Astrocyte (in vitro differentiated cells and primary cell): Measurements from ENCODE around the gene COX7A2. TPM values are rescaled to one million over a fixed set of nuclear protein-coding genes. Genes with fewer than 3 reads are reported as not detected.

Source experiments
- DNase-seq: peaks from one replicate; pipeline ENCODE4 v3.0.0-alpha.2; 2010; ENCODE audit warnings: low read depth
- FAIRE-seq: peaks from 2 replicates; lab custom pipeline; 2011; peaks lifted over from hg19 to GRCh38; lab: Jason Lieb, UNC
- H2AFZ ChIP-seq: 2 replicates; pipeline ENCODE4 v1.6.0; 2012; ENCODE audit warnings: low read depth, low read length, inconsistent platforms
- H3K27ac ChIP-seq: 2 replicates; pipeline ENCODE4 v1.5.1; 2011; ENCODE audit warnings: low read depth, low read length, inconsistent platforms
- H3K27me3 ChIP-seq: 2 replicates; pipeline ENCODE4 v1.6.0; 2011; ENCODE audit warnings: low read length, inconsistent platforms; ENCODE audit not compliant: insufficient read depth
- H3K36me3 ChIP-seq: 2 replicates; pipeline ENCODE4 v1.5.1; 2011; ENCODE audit warnings: low read length, inconsistent platforms; ENCODE audit not compliant: insufficient read depth
- H3K4me1 ChIP-seq: 2 replicates; pipeline ENCODE4 v1.5.1; 2011; ENCODE audit warnings: low read length, inconsistent platforms; ENCODE audit not compliant: insufficient read depth
- H3K4me2 ChIP-seq: 2 replicates; pipeline ENCODE4 v1.6.0; 2012; ENCODE audit warnings: low read length, inconsistent platforms
- H3K4me3 ChIP-seq: 2 replicates; pipeline ENCODE4 v1.5.1; 2011; ENCODE audit warnings: low read depth, mild to moderate bottlenecking, low read length, inconsistent platforms; ENCODE audit not compliant: insufficient read depth
- H3K79me2 ChIP-seq: 2 replicates; pipeline ENCODE4 v1.6.0; 2012; ENCODE audit warnings: mild to moderate bottlenecking, low read length, inconsistent platforms; ENCODE audit not compliant: insufficient read depth
- H3K9ac ChIP-seq: 2 replicates; pipeline ENCODE4 v1.6.0; 2012; ENCODE audit warnings: mild to moderate bottlenecking, low read length, inconsistent platforms
- H3K9me3 ChIP-seq: 2 replicates; pipeline ENCODE4 v1.5.1; 2012; ENCODE audit warnings: low read depth, mild to moderate bottlenecking, low read length, inconsistent platforms; ENCODE audit not compliant: insufficient read depth
- H4K20me1 ChIP-seq: 2 replicates; pipeline ENCODE4 v1.6.0; 2012; ENCODE audit warnings: low read length, inconsistent platforms; ENCODE audit not compliant: insufficient read depth
- H3K27ac Mint-ChIP-seq: one replicate; pipeline ENCODE4 v1.8.0; 2021; ENCODE audit warnings: mild to moderate bottlenecking, mixed read lengths; ENCODE audit not compliant: unreplicated experiment
- H3K27me3 Mint-ChIP-seq: one replicate; pipeline ENCODE4 v1.8.0; 2021; ENCODE audit warnings: low read depth, mixed read lengths; ENCODE audit not compliant: unreplicated experiment
- H3K36me3 Mint-ChIP-seq: one replicate; pipeline ENCODE4 v1.8.0; 2021; ENCODE audit warnings: low read depth, mixed read lengths; ENCODE audit not compliant: unreplicated experiment
- H3K4me1 Mint-ChIP-seq: one replicate; pipeline ENCODE4 v1.8.0; 2021; ENCODE audit warnings: low read depth, mixed read lengths; ENCODE audit not compliant: unreplicated experiment
- H3K4me3 Mint-ChIP-seq: one replicate; pipeline ENCODE4 v1.8.0; 2021; ENCODE audit warnings: mild to moderate bottlenecking, moderate library complexity, mixed read lengths; ENCODE audit not compliant: unreplicated experiment
- H3K9me3 Mint-ChIP-seq: one replicate; pipeline ENCODE4 v1.8.0; 2021; ENCODE audit warnings: mild to moderate bottlenecking, mixed read lengths; ENCODE audit not compliant: unreplicated experiment
- CTCF ChIP-seq: IDR thresholded peaks from 2 replicates; pipeline ENCODE4 v1.5.1; 2011; ENCODE audit warnings: low read depth, mild to moderate bottlenecking, inconsistent platforms, low read length, moderate library complexity; ENCODE audit not compliant: insufficient read depth
- EZH2 ChIP-seq: IDR thresholded peaks from 2 replicates; pipeline ENCODE4 v1.6.1; 2012; ENCODE audit warnings: mild to moderate bottlenecking, low read length, inconsistent platforms; ENCODE audit not compliant: insufficient read depth
- total RNA-seq: library from RNA; stranded (reverse); gene quantifications from 2 replicates; pipeline ENCODE4 v1.2.1, GENCODE V29; 2021

The COX7A2 gene
- total RNA-seq, 1 donor from 2014 or later: 463 TPM

GRCh38 chr6:75213732-75214131, 29.9 kb downstream of the COX7A2 start:
- Histone ChIP-seq H3K4me3 (no peak overlapping the region), H4K20me1 (no peaks in the 10 kb centered on the region), H3K9ac (no peak overlapping the region), H3K4me1 (peaks cover 9% of the 10 kb centered on the region), H3K79me2 (no peaks in the 10 kb centered on the region), H3K27ac (no peak overlapping the region), H3K9me3 (no peaks in the 10 kb centered on the region), H3K36me3 (no peaks in the 10 kb centered on the region), H2AFZ (no peak overlapping the region), H3K27me3 (peaks cover 2% of the 10 kb centered on the region), H3K4me2 (no peak overlapping the region)
- Mint-ChIP-seq H3K4me3 (no peak overlapping the region), H3K9me3 (no peaks in the 10 kb centered on the region), H3K27ac (no peak overlapping the region), H3K4me1 (peaks cover 11% of the 10 kb centered on the region), H3K27me3 (peaks cover 1% of the 10 kb centered on the region), H3K36me3 (no peaks in the 10 kb centered on the region)
- no peak for DNase-seq
- FAIRE-seq: no peak
- TF ChIP-seq EZH2 (no peak), CTCF (no peak)

GRCh38 chr6:75213112-75213511, 30.5 kb downstream of the COX7A2 start:
- H3K4me1 Mint-ChIP-seq: peaks cover 12% of the 10 kb centered on the region
- Histone ChIP-seq H3K27ac (no peak overlapping the region), H3K79me2 (no peaks in the 10 kb centered on the region), H3K27me3 (peaks cover 2% of the 10 kb centered on the region), H3K36me3 (no peaks in the 10 kb centered on the region), H3K4me3 (no peak overlapping the region), H3K9ac (no peak overlapping the region), H2AFZ (no peak overlapping the region), H3K4me1 (peaks cover 13% of the 10 kb centered on the region), H3K4me2 (no peak overlapping the region), H4K20me1 (no peaks in the 10 kb centered on the region), H3K9me3 (no peaks in the 10 kb centered on the region)
- no peak for FAIRE-seq
- TF ChIP-seq CTCF (no peak), EZH2 (no peak)
- H3K9me3 Mint-ChIP-seq: no peaks in the 10 kb centered on the region
- H3K27me3 Mint-ChIP-seq: peaks cover 4% of the 10 kb centered on the region
- DNase-seq: peak; percentile 27
- no peak overlapping the region for H3K4me3 Mint-ChIP-seq
- H3K36me3 Mint-ChIP-seq: no peaks in the 10 kb centered on the region
- H3K27ac Mint-ChIP-seq: no peak overlapping the region

GRCh38 chr6:75211920-75212590, 31.5 kb downstream of the COX7A2 start:
- Histone ChIP-seq H3K27ac (no peak overlapping the region), H3K36me3 (no peaks in the 10 kb centered on the region), H3K4me3 (no peak overlapping the region), H3K4me2 (no peak overlapping the region), H2AFZ (no peak overlapping the region), H3K79me2 (no peaks in the 10 kb centered on the region), H3K9me3 (no peaks in the 10 kb centered on the region), H3K27me3 (peaks cover 5% of the 10 kb centered on the region), H3K4me1 (peaks cover 21% of the 10 kb centered on the region), H3K9ac (no peak overlapping the region), H4K20me1 (no peaks in the 10 kb centered on the region)
- peaks cover 12% of the 10 kb centered on the region for H3K4me1 Mint-ChIP-seq
- no peak for DNase-seq
- peaks cover 11% of the 10 kb centered on the region for H3K27me3 Mint-ChIP-seq
- no peak overlapping the region for H3K4me3 Mint-ChIP-seq
- no peaks in the 10 kb centered on the region for H3K9me3 Mint-ChIP-seq
- no peak for FAIRE-seq
- no peak overlapping the region for H3K27ac Mint-ChIP-seq
- TF ChIP-seq EZH2 (no peak), CTCF (no peak)
- H3K36me3 Mint-ChIP-seq: no peaks in the 10 kb centered on the region
